ENCODE data around the gene RTN1. TPM values are rescaled to one million over a fixed set of nuclear protein-coding genes. Genes with fewer than 3 reads are reported as not detected.

The RTN1 gene
- total RNA-seq, 4 donors from 2014 or later = 2.9 to 13.6 (median 9.2) TPM

DNA sequence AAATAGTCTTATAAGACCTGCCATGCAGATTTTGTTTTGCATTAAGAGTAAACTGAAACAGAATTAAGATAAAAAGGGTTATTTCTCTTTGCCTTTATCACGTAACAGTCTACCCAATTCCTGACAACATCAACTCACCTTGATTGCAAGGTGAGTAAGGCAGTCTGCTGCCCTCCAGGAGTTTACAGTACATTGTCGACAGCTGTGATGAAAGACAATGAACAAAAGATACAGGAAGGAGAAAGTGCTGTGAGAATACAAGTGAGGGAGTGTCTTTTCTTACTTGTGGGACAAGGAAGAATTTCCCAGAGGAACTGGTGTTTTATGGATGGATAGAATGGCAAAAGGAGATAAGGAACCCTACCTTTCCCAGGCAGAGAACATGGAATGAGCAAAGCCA, 101.0 kb downstream of the RTN1 start:
- no peaks in the 10 kb centered on the region for H3K9me3 ChIP-seq
- H3K4me1 ChIP-seq = no peaks in the 10 kb centered on the region
- intact Hi-C loops (cut with DNase I) = no loop called here
- H3K27ac ChIP-seq (replicated peaks in 1 of 4) = no peak overlapping the region
- no peak for TF ChIP-seq POLR2A (IDR thresholded peaks at IDR 0.05; ENCODE audit: low read depth)
- TF ChIP-seq, protein P1, sequence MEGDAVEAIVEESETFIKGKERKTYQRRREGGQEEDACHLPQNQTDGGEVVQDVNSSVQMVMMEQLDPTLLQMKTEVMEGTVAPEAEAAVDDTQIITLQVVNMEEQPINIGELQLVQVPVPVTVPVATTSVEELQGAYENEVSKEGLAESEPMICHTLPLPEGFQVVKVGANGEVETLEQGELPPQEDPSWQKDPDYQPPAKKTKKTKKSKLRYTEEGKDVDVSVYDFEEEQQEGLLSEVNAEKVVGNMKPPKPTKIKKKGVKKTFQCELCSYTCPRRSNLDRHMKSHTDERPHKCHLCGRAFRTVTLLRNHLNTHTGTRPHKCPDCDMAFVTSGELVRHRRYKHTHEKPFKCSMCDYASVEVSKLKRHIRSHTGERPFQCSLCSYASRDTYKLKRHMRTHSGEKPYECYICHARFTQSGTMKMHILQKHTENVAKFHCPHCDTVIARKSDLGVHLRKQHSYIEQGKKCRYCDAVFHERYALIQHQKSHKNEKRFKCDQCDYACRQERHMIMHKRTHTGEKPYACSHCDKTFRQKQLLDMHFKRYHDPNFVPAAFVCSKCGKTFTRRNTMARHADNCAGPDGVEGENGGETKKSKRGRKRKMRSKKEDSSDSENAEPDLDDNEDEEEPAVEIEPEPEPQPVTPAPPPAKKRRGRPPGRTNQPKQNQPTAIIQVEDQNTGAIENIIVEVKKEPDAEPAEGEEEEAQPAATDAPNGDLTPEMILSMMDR (IDR thresholded peaks at IDR 0.05) = no peak
- no peak for TF ChIP-seq EP300 (IDR thresholded peaks at IDR 0.05)
- TF ChIP-seq POLR2AphosphoS5 (IDR thresholded peaks at IDR 0.05) = no peak
- WGBS = 67% methylated on average over 2 of the region's 2 CpGs
- H3K36me3 ChIP-seq = no peaks in the 10 kb centered on the region
- no peaks in the 10 kb centered on the region for H3K27me3 ChIP-seq
- no peak for DNase-seq (ENCODE audit: extremely low spot score)
- H3K4me3 ChIP-seq = no peak overlapping the region

DNA sequence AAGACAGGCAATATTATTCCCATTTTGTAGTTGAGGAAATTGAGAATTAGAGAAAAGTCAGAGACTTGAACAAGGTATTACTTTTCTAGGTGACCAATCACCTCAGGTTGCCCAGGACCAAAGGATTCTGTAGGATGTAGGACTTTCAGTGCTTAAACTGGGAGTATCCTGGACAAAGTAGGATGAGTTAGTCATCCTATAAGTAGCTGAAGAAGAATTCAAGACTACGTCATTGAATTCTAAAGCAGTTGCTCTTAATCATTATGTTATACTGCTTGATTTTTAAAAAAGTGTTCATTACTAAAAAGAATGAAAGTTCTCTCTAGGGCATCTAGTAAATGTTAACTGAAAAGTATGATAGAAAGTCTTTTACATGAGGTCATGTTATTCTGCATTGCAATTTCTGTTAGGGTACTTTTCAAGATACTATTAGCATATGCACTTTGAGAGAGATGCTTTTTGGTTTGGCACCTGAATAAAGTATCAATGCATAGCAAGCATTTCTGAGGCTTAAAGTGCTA, 101.7 kb downstream of the RTN1 start:
- no peaks in the 10 kb centered on the region for H3K4me1 ChIP-seq
- TF ChIP-seq POLR2A (IDR thresholded peaks at IDR 0.05; ENCODE audit: low read depth) (no peak), POLR2AphosphoS5 (IDR thresholded peaks at IDR 0.05) (no peak), EP300 (IDR thresholded peaks at IDR 0.05) (no peak)
- TF ChIP-seq, protein P1 (IDR thresholded peaks at IDR 0.05) = no peak
- H3K4me3 ChIP-seq = no peak overlapping the region
- no peaks in the 10 kb centered on the region for H3K9me3 ChIP-seq
- intact Hi-C loops (cut with DNase I) = no loop called here
- no peak overlapping the region for H3K27ac ChIP-seq (replicated peaks in 1 of 4)
- no peak for DNase-seq (ENCODE audit: extremely low spot score)
- no peaks in the 10 kb centered on the region for H3K36me3 ChIP-seq
- WGBS = 93% methylated on average over 1 of the region's 1 CpG
- no peaks in the 10 kb centered on the region for H3K27me3 ChIP-seq

DNA sequence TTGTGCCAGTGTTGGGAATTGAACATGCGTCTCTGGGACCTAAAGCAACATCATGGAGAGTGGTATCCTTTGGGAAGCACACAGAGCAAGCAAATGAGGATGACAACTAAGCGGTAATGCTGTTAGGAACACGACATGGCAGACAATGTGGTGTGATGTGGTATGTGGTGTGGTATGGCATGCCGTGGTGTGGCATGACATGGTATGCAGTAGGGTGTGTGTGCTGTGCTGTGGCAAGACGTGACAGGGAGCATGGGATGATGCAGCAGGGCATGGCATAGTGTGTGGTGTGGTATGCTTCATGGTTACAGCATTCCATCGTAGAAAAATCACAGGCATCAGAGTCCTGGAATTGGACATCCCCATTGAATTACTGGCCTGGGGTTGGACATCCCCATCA, 108.7 kb downstream of the RTN1 start:
- H3K9me3 ChIP-seq = no peaks in the 10 kb centered on the region
- DNase-seq (ENCODE audit: extremely low spot score) = no peak
- no peaks in the 10 kb centered on the region for H3K27me3 ChIP-seq
- intact Hi-C loops (cut with DNase I) = no loop called here
- H3K4me3 ChIP-seq = no peak overlapping the region
- H3K27ac ChIP-seq (replicated peaks in 1 of 4) = no peak overlapping the region
- no peaks in the 10 kb centered on the region for H3K4me1 ChIP-seq
- H3K36me3 ChIP-seq = no peaks in the 10 kb centered on the region
- WGBS = 86% methylated on average over 6 of the region's 6 CpGs
- no peak for TF ChIP-seq EP300 (IDR thresholded peaks at IDR 0.05)
- no peak for TF ChIP-seq POLR2AphosphoS5 (IDR thresholded peaks at IDR 0.05)
- no peak for TF ChIP-seq POLR2A (IDR thresholded peaks at IDR 0.05; ENCODE audit: low read depth)
- TF ChIP-seq, protein P1 (IDR thresholded peaks at IDR 0.05) = no peak

DNA sequence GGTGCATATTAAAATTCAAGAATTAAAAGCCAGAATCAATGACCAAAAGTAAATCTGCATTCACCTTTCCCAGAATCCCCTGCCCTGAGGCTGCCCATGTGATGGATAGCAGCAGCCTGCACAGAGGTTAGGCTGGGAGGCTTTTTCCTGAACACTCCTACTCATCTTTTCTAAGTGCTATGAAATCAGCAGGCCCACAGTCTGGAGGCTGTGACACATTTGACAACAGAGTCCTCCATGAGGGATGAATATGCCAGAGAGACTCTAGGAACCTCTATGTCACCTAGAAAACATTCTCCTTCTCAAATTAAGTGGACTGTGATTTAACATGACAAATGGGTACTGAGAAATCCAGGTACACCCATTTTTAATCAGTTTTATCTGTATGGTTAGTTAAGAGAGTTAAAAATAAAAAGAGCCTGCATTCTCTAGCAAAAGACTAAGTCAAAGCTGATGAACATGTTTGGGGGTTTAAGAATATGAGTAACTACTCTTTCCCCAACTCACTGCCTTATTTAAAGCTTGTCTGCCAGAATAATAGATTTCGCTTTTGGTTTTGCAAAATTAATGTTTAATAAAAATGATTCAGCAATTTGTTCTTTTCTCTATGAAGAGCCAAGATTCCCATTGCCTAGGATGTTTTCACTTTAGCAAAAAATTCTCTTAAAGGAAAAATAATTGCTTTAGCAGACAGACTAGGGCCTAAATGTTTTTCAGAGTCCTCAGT, 115.0 kb downstream of the RTN1 start:
- Histone ChIP-seq H3K36me3 (no peaks in the 10 kb centered on the region), H3K4me3 (no peak overlapping the region), H3K9me3 (no peaks in the 10 kb centered on the region), H3K27ac (replicated peaks in 1 of 4) (no peak overlapping the region), H3K27me3 (no peaks in the 10 kb centered on the region), H3K4me1 (peaks cover 0 to 9% (median 3%) of the 10 kb centered on the region in 4 donors)
- intact Hi-C loops (cut with DNase I) = no loop called here
- TF ChIP-seq POLR2AphosphoS5 (IDR thresholded peaks at IDR 0.05) = no peak
- TF ChIP-seq EP300 (IDR thresholded peaks at IDR 0.05) = no peak
- TF ChIP-seq, protein P1 (IDR thresholded peaks at IDR 0.05) = no peak
- TF ChIP-seq POLR2A (IDR thresholded peaks at IDR 0.05; ENCODE audit: low read depth) = no peak
- DNase-seq (ENCODE audit: extremely low spot score) = no peak
- 47% methylated on average over 1 of the region's 1 CpG for WGBS
